Adrenal gland (tissue), 12 donors: ENCODE measurements around the gene CHPF2. TPM values are rescaled to one million over a fixed set of nuclear protein-coding genes. Genes with fewer than 3 reads are reported as not detected.

ENCODE experiments used
- DNase-seq, 7 donors: peaks; one replicate each; pipeline ENCODE4 v3.0.0-alpha.2; 2019 to 2020
- H3K27ac ChIP-seq, 5 donors: fragments of 200-600 bp; sonication (generic) in 4 of 5; 1 replicate in 3 of 5; 2 replicates in 2 of 5; pipeline versions ENCODE4 v1.5.1 to v1.8.0; 2016 to 2020; ENCODE audit warnings: mild to moderate bottlenecking in 1 of 5
- H3K27me3 ChIP-seq: fragments of 200-600 bp; 2 replicates; pipeline ENCODE4 v1.8.0; 2021
- H3K36me3 ChIP-seq, 2 donors: fragments of 200-600 bp; replicated peaks in 1 of 2; 1 replicate in 1 of 2; 2 replicates in 1 of 2; pipeline versions ENCODE4 v1.5.1 to v1.8.0; 2018 to 2022
- H3K4me1 ChIP-seq, 2 donors: fragments of 200-600 bp; replicated peaks in 1 of 2; 1 replicate in 1 of 2; 2 replicates in 1 of 2; pipeline versions ENCODE4 v1.5.1 to v1.8.0; 2018 to 2021
- H3K4me3 ChIP-seq, 4 donors: fragments of 200-600 bp; sonication (generic) in 3 of 4; one replicate each; pipeline ENCODE4 v1.5.1; 2016 to 2018
- H3K9me3 ChIP-seq, 3 donors: fragments of 200-600 bp; sonication (generic) in 1 of 3; replicated peaks in 1 of 3; 1 replicate in 2 of 3; 2 replicates in 1 of 3; pipeline versions ENCODE4 v1.5.1 to v1.8.0; 2016 to 2021
- CTCF ChIP-seq, 6 experiments: fragments of 450-650 bp in 4 of 6; fragments of 200-600 bp in 2 of 6; sonication (generic) in 1 of 6; IDR thresholded peaks; 1 replicate in 5 of 6; 2 replicates in 1 of 6; pipeline versions ENCODE4 v1.5.1 to v1.8.0; 2016 to 2021; ENCODE audit warnings: antibody characterized with exemption in 6 of 6, mild to moderate bottlenecking in 2 of 6, moderate library complexity in 1 of 6
- POLR2A ChIP-seq, 2 donors: fragments of 450-650 bp; IDR thresholded peaks; one replicate each; pipeline ENCODE4 v1.6.1; 2017; ENCODE audit warnings: antibody characterized with exemption in 2 of 2, mild to moderate bottlenecking in 2 of 2, moderate library complexity in 1 of 2
- WGBS, 4 donors: extraction: QIAGEN DNeasy Blood & Tissue Kit in 2 of 4; methylation state at CpG; one replicate each; pipeline versions ENCODE4 v1.1.5 to v1.1.7; 2013 to 2017; 5-methylcytosine and 5-hydroxymethylcytosine counted together
- intact Hi-C, 2 donors: fragments of 100-400 bp; cut with DNase I; formaldehyde crosslinking; loops; one replicate each; pipeline versions ENCODE4 v1.14.1 to v1.15.0; 2022 to 2023
- polyA plus RNA-seq, 3 donors: library from polyadenylated mRNA; stranded (reverse); fragments of 200-250 nt in 2 of 3; fragments of 350-450 nt in 1 of 3; fragmentation: Illumina TruSeq in 1 of 3; extraction: RNeasy Lipid Tissue Mini Kit (QIAGEN cat#74804) in 1 of 3; gene quantifications; one replicate each; pipeline ENCODE4 v1.2.3, GENCODE V29; 2013 to 2014
- total RNA-seq, 9 donors: library from RNA; depleted of rRNA in 4 of 9; stranded (reverse); fragments of >200 nt in 4 of 9; fragments of 120-200 nt in 1 of 9; fragmentation: NEBNext Ultra II Directional in 1 of 9; extraction: Animal tissue kit (Norgen Biotek cat#: 25700) in 1 of 9; gene quantifications; one replicate each; pipeline versions ENCODE4 v1.1.0 to v1.2.4, GENCODE V29; 2013 to 2023
- donor health status: healthy with polysubstance abuse.
- donor health status: Bipolar disorder and iron deficiency.
- donor health status: DM: yes; HTN: yes; CAD: no.
- donor health status: DM: no; HTN: no; CAD: no.
- donor health status: DM: no; HTN: no; CAD: no.
- donor health status: DM: yes; HTN: yes; CAD: no.

CHPF2 gene
- total and polyA plus RNA-seq, 12 donors, result 15.8 to 87.8 (median 60.6) TPM

GRCh38 chr7:151276666-151277590 lies 44.6 kb downstream of the CHPF2 start:
- Histone ChIP-seq H3K4me1 (peaks cover 5 to 12% of the 10 kb centered on the region in 2 donors), H3K27me3 (no peaks in the 10 kb centered on the region), H3K27ac (peak overlapping the region in 1 of 5 donors; percentile 66), H3K4me3 (peak overlapping the region in 1 of 4 donors; percentile 57), H3K9me3 (no peaks in the 10 kb centered on the region), H3K36me3 (no peaks in the 10 kb centered on the region)
- TF ChIP-seq POLR2A (IDR thresholded peaks at IDR 0.05) (no peak), CTCF (IDR thresholded peaks at IDR 0.05) (no peak)
- DNase-seq, result peak; percentile 41 to 64 (median 55)
- intact Hi-C loops, result no loop called here
- WGBS, 4 donors, result 1 to 8% (median 4%) methylated on average over 2 to 63 of the region's 63 CpGs

GRCh38 chr7:151277631-151278030 lies 45.3 kb downstream of the CHPF2 start:
- DNase-seq, result no peak
- no peaks in the 10 kb centered on the region for H3K27me3 ChIP-seq
- no peak overlapping the region for H3K27ac ChIP-seq
- peak overlapping the region in 1 of 4 donors; percentile 57 for H3K4me3 ChIP-seq
- WGBS, 4 donors, result 46 to 64% (median 63%) methylated on average over 4 to 8 of the region's 8 CpGs
- intact Hi-C loops, result no loop called here
- peaks cover 0 to 6% of the 10 kb centered on the region in 2 donors for H3K4me1 ChIP-seq
- H3K36me3 ChIP-seq, result no peaks in the 10 kb centered on the region
- TF ChIP-seq CTCF (IDR thresholded peaks at IDR 0.05), result no peak
- no peak for TF ChIP-seq POLR2A (IDR thresholded peaks at IDR 0.05)
- no peaks in the 10 kb centered on the region for H3K9me3 ChIP-seq

GRCh38 chr7:151278949-151279348 lies 46.7 kb downstream of the CHPF2 start:
- no peak for DNase-seq
- intact Hi-C loops, result no loop called here
- Histone ChIP-seq H3K27me3 (no peaks in the 10 kb centered on the region), H3K4me3 (no peak overlapping the region), H3K9me3 (no peaks in the 10 kb centered on the region), H3K27ac (no peak overlapping the region), H3K36me3 (no peaks in the 10 kb centered on the region), H3K4me1 (peaks cover 0 to 6% of the 10 kb centered on the region in 2 donors)
- WGBS, 4 donors, result 80 to 90% (median 88%) methylated on average over 11 to 12 of the region's 12 CpGs
- no peak for TF ChIP-seq CTCF (IDR thresholded peaks at IDR 0.05)
- no peak for TF ChIP-seq POLR2A (IDR thresholded peaks at IDR 0.05)

- 68 to 93% (median 82%) methylated on average over 4 to 5 of the region's 5 CpGs for WGBS, 4 donors
- Histone ChIP-seq H3K36me3 (no peaks in the 10 kb centered on the region), H3K4me1 (peaks cover 0 to 6% of the 10 kb centered on the region in 2 donors), H3K27me3 (no peaks in the 10 kb centered on the region), H3K27ac (no peak overlapping the region), H3K4me3 (no peak overlapping the region), H3K9me3 (no peaks in the 10 kb centered on the region)
- DNase-seq, result no peak
- intact Hi-C loops, result no loop called here
- no peak for TF ChIP-seq POLR2A (IDR thresholded peaks at IDR 0.05)
These were observed 47.6 kb downstream of the CHPF2 start for GRCh38 chr7:151279868-151280267.
